ENCODE measurements around the gene KCNQ5. TPM values are rescaled to one million over a fixed set of nuclear protein-coding genes. Genes with fewer than 3 reads are reported as not detected.

The KCNQ5 gene
- total RNA-seq, 1 experiment from 2014 or later, result 0.07 TPM

DNA sequence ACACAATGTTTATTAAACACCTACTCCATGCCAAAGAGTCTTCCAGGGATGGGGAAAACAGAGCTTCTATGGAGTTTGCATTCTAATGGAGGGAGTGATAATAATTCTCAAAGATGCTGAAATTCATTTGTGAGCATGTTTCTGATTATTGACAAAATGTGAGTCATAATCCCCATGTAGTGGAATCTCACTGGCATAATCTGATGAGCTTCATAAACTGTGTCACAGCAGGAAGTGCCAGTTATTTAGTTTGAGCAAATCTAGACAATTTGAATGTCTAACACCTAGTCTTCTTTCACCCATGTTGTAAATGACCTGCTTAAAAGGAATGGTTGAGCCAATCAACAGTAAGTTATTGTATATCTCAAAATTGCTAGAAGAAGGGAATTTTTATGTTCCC, 95.1 kb downstream of the KCNQ5 start:
- no peak overlapping the region for H2AFZ ChIP-seq (ENCODE audit: low read length)
- no peak for DNase-seq
- H3K27ac Mint-ChIP-seq, result no peak overlapping the region
- H4K5ac ChIP-seq (ENCODE audit: insufficient read length, low read depth, low read length), result no peak overlapping the region
- H3K27ac ChIP-seq (ENCODE audit: insufficient read length, low read depth, low read length), result no peak overlapping the region
- no peak overlapping the region for H3K4me2 ChIP-seq (ENCODE audit: insufficient read depth, insufficient read length, low read length)
- TF ChIP-seq, protein P1, sequence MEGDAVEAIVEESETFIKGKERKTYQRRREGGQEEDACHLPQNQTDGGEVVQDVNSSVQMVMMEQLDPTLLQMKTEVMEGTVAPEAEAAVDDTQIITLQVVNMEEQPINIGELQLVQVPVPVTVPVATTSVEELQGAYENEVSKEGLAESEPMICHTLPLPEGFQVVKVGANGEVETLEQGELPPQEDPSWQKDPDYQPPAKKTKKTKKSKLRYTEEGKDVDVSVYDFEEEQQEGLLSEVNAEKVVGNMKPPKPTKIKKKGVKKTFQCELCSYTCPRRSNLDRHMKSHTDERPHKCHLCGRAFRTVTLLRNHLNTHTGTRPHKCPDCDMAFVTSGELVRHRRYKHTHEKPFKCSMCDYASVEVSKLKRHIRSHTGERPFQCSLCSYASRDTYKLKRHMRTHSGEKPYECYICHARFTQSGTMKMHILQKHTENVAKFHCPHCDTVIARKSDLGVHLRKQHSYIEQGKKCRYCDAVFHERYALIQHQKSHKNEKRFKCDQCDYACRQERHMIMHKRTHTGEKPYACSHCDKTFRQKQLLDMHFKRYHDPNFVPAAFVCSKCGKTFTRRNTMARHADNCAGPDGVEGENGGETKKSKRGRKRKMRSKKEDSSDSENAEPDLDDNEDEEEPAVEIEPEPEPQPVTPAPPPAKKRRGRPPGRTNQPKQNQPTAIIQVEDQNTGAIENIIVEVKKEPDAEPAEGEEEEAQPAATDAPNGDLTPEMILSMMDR (conservative IDR thresholded peaks at IDR 0.05), result no peak
- H2BK120ac ChIP-seq (ENCODE audit: low read depth, low read length, poor library complexity, severe bottlenecking), result no peak overlapping the region
- no peak overlapping the region for H2AK5ac ChIP-seq (ENCODE audit: insufficient read length, low read length)
- no peaks in the 10 kb centered on the region for H3K79me2 ChIP-seq (ENCODE audit: insufficient read depth, low read length)
- no peaks in the 10 kb centered on the region for H3K9me3 ChIP-seq (ENCODE audit: control insufficient read depth, low read depth, low read length)
- no peak overlapping the region for H3K56ac ChIP-seq (ENCODE audit: insufficient read length, low read depth, low read length)
- H4K8ac ChIP-seq (replicated peaks; ENCODE audit: insufficient read length, low read depth, low read length), result no peak overlapping the region
- no peaks in the 10 kb centered on the region for H3K27me3 Mint-ChIP-seq (ENCODE audit: low read depth)
- no peak overlapping the region for H2BK5ac ChIP-seq (ENCODE audit: insufficient read length, low read length)
- no peaks in the 10 kb centered on the region for H3K9me3 Mint-ChIP-seq
- H3K23me2 ChIP-seq (ENCODE audit: insufficient read length, low read depth, low read length, poor library complexity, severe bottlenecking), result no peaks in the 10 kb centered on the region
- no peaks in the 10 kb centered on the region for H3K36me3 Mint-ChIP-seq (ENCODE audit: insufficient read depth in 1 of 3, low read depth in 3 of 3)
- H4K20me1 ChIP-seq (ENCODE audit: control insufficient read depth, insufficient read depth, insufficient read length), result no peaks in the 10 kb centered on the region
- no peak overlapping the region for H2BK20ac ChIP-seq (ENCODE audit: low read depth, low read length, poor library complexity, severe bottlenecking)
- no peak overlapping the region for H3T11ph ChIP-seq (ENCODE audit: low read length)
- H2BK12ac ChIP-seq (ENCODE audit: insufficient read length, low read depth, low read length), result no peak overlapping the region
- H3K4me1 Mint-ChIP-seq, result peaks cover 0 to 5% of the 10 kb centered on the region in 2 experiments; a peak in 3 of 4 replicates
- no peak overlapping the region for H3K4me3 Mint-ChIP-seq
- H3K4ac ChIP-seq (ENCODE audit: low read depth, low read length), result no peak overlapping the region
- H3K14ac ChIP-seq (ENCODE audit: insufficient read depth, low read length), result no peak overlapping the region
- no peak overlapping the region for H3K18ac ChIP-seq (ENCODE audit: insufficient read length, low read depth, low read length)
- H2BK15ac ChIP-seq (ENCODE audit: low read depth, low read length), result no peak overlapping the region
- H3K23ac ChIP-seq (ENCODE audit: insufficient read length, low read depth, low read length), result no peak overlapping the region
- no peaks in the 10 kb centered on the region for H3K27me3 ChIP-seq (ENCODE audit: insufficient read depth, low read length)
- no peaks in the 10 kb centered on the region for H3K4me1 ChIP-seq (ENCODE audit: insufficient read depth, low read length)
- H3K9ac ChIP-seq (ENCODE audit: extremely low read depth, insufficient read length, low read length), result no peak overlapping the region
- H4K91ac ChIP-seq (ENCODE audit: insufficient read length, low read depth, low read length), result no peak overlapping the region
- no peaks in the 10 kb centered on the region for H3K79me1 ChIP-seq (ENCODE audit: insufficient read depth, low read depth, low read length, poor library complexity, severe bottlenecking)

Measured in H9 (cell line).